ENCODE results near the gene SEPTIN8.
"Not testable (repeated sequence)": the region's sequence is repeated elsewhere in the genome, so short reads cannot be mapped to it uniquely, and the experiment has no call there.

SEPTIN8 gene

GRCh38 chr5:132812123-132812765 lies 35.2 kb upstream of the SEPTIN8 start:
- no peak for DNase-seq (ENCODE audit: low read depth)

DNA sequence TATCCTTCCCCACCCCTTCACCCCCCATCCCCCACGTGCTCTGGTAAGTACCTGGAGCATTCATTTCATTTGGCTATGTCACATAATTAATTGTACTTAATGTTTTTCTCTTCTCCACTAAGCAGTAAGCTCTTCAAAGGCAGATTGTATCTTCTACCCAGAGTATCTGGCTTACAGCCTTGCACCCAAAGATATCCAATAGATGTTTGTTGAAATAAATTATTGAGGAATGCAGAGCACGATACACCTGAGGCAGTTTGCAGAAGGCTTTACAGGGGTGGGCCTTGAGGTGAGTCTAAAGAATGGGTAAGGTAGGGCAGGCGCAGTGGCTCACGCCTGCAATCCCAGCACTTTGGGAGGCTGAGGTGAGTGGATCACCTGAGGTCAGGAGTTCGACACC lies 33.6 kb upstream of the SEPTIN8 start:
- DNase-seq (ENCODE audit: low read depth), result no peak

GRCh38 chr5:132808866-132809265 lies 31.8 kb upstream of the SEPTIN8 start:
- DNase-seq (ENCODE audit: low read depth), result no peak

DNA sequence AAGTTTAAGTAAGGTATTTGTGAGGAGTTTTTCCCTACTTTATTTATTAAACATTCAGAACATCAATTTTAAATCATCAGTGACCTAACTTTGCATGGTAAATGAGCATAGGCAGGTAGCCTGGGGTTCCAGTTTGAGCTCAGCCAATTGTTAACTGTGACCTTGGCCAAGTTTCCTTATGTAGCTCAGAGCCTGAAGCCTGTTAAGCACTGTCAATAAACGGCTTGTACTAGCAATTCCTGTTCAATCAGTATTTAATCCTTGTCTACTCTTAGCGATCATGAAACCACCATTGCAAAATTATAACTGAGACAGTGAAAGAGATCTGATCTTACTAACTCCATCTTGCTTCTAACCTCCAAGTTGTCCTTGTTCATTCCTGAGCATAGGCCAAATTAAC lies 31.4 kb upstream of the SEPTIN8 start:
- no peak for DNase-seq (ENCODE audit: low read depth)

GRCh38 chr5:132807163-132807838 lies 30.3 kb upstream of the SEPTIN8 start:
- DNase-seq (ENCODE audit: low read depth), result no peak

GRCh38 chr5:132806804-132807162 lies 29.7 kb upstream of the SEPTIN8 start:
- DNase-seq (ENCODE audit: low read depth), result not testable (repeated sequence)

- not testable (repeated sequence) for DNase-seq (ENCODE audit: low read depth)
Measured at GRCh38 chr5:132805872-132806271, 28.8 kb upstream of the SEPTIN8 start.

GRCh38 chr5:132804219-132804618 lies 27.2 kb upstream of the SEPTIN8 start:
- not testable (repeated sequence) for DNase-seq (ENCODE audit: low read depth)

DNA sequence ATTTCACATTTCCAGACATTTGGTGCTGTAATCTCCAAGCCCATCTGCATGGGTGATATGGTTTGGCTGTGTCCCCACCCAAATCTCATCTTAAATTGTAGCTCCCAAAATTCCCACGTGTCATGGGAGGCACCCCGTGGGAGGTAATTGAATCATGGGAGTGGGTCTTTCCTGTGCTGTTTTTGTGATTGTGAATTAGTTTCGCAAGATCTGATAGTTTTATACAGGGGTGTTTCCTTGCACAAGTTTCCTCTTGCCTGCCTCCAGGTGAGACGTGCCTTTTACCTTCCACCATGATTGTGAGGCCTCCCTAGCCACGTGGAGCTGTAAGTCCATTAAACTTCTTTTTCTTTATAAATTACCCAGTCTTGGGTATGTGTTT lies 25.6 kb upstream of the SEPTIN8 start:
- DNase-seq (ENCODE audit: low read depth), result not testable (repeated sequence)

- no peak for DNase-seq (ENCODE audit: low read depth)
Measured at GRCh38 chr5:132802044-132802684, 25.1 kb upstream of the SEPTIN8 start.

DNA sequence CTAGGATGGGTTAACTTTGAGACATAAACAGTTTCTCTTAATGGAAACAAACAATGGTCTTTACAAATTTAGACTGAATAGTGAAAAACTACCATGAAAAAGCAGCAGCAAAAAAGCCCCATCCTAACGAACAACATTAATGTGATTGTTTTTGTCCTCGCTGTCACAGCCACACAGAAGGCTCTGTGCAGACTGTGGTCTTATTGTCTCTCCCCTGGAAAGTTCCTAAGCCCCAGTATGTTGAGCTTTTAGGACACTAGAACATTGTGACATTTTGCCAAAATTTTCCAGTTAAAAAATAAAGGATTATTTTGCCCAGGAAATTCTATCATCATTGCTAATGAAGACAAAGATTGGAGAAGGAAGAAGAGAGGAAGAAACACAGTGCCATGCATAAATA lies 23.5 kb upstream of the SEPTIN8 start:
- DNase-seq (ENCODE audit: low read depth), result no peak

DNA sequence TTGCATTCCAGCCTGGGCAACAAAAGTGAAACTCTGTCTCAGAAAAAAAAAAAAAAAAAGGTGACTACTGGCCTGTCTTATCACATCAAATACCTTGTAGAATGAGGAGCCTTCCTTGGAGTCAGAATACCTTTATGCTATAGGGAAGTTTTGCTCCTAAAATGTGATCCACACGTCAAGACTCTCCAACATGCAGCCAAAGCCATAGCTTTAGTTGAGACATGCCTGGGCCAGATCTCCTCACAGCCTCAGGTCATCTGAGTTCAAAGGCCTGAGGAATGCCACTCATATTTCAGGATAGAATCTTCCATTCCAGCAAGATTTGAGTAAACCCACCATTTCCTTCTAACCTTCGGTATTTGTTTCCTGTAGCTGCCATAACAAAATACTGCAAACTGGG lies 22.4 kb upstream of the SEPTIN8 start:
- DNase-seq (ENCODE audit: low read depth), result no peak

- DNase-seq (ENCODE audit: low read depth), result no peak
Measured at GRCh38 chr5:132797651-132798050, 20.6 kb upstream of the SEPTIN8 start.

GRCh38 chr5:132791026-132791425 lies 14.0 kb upstream of the SEPTIN8 start:
- no peak for DNase-seq (ENCODE audit: low read depth)

- DNase-seq (ENCODE audit: low read depth), result no peak
Measured at GRCh38 chr5:132790201-132790865, 13.3 kb upstream of the SEPTIN8 start.

GRCh38 chr5:132788990-132789886 lies 12.2 kb upstream of the SEPTIN8 start:
- DNase-seq (ENCODE audit: low read depth), result no peak

GRCh38 chr5:132788508-132788907 lies 11.5 kb upstream of the SEPTIN8 start:
- no peak for DNase-seq (ENCODE audit: low read depth)

DNA sequence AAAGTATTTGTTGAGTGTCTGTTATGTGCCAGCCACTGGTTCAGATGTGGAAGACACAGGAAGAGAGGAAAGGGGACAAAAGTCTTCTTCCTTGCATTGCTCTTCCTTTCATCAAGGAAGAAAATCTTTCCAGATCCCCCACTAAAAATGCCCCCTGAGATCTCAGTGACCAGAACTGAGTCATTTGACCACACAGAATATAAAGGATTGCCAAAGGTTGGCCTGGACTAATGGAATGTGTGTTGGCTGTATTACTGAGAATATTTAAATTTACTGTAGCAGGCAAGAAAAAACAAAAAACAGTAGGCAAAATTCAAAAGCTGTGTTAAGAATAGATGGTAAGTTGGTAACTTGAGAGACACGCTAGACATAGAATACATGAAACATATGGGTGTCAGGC lies 10.0 kb upstream of the SEPTIN8 start:
- DNase-seq (ENCODE audit: low read depth), result no peak

GRCh38 chr5:132785864-132786263 lies 8.8 kb upstream of the SEPTIN8 start:
- no peak for DNase-seq (ENCODE audit: low read depth)

- no peak for DNase-seq (ENCODE audit: low read depth)
Measured at GRCh38 chr5:132785365-132785764, 8.3 kb upstream of the SEPTIN8 start.

- no peak for DNase-seq (ENCODE audit: low read depth)
Measured at GRCh38 chr5:132782101-132782500, 5.1 kb upstream of the SEPTIN8 start.

DNA sequence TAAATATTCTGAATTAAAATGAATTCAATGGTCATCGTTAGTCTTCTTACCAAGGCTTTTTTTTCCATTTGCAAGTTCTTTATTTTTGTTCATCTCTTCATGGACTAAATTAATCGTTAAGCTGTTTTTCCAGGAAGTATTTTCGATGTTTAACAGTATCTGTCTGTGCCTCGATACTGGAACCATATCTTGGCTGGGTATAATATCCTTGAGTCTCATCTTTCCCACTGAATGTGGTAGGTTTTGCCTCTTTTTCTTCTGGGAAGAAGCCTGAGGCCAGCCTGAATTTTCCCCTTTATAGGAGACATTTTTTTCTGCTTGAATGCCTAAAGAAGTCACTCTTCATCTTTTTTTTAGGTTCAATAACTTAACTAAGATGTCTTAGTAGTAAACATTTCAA lies 4.0 kb upstream of the SEPTIN8 start:
- no peak for DNase-seq (ENCODE audit: low read depth)
